ENCODE data around the gene MYO1D. TPM values are rescaled to one million over a fixed set of nuclear protein-coding genes. Genes with fewer than 3 reads are reported as not detected.

Gene MYO1D
- total and polyA plus RNA-seq, 2 donors (not counting 3 experiments of a cell fraction or from before 2014, with no cell fraction given): 37.8 to 85.5 TPM

DNA sequence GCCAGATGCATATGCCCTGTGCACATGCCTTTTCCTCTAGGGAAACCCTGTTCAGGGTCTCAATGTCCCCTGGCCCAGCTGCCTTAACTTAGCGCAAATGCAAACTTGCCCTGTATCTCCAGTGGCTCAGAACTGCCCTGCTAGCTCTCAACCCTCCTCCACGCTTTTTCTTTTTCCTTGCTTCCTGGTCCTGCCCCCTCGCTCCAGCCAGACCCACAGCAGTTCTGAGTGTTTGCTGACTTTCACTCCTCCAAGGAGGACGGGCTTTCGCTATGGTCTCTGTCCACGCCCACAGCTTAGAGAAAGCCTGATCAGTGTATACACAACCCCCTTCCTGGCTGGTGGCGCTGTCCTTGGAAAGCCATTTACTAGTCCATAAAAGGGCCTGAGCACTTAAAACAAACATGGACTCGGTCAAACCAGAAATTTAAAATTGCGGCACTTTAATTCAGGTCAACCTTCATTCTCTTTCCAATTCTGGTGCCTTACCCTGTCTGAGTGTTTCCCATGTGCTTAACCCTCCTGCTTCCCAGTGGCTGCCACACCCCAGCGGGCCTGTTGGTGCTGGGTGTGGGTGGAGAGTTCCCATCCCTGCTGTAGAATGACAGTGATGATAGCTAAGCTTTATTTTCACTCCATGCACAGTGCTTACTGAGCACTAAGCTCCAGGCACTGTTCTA, 35.4 kb upstream of the MYO1D start:
- H3K36me3 ChIP-seq (ENCODE audit: control insufficient read depth in 2 of 2, extremely low read depth in 1 of 2, insufficient read depth in 2 of 2, low read length in 2 of 2): no peaks in the 10 kb centered on the region
- H3K9ac ChIP-seq (replicated peaks; ENCODE audit: extremely low read depth, insufficient read depth, low read length): no peak overlapping the region
- peak overlapping the region; percentile 36 for H3K4me2 ChIP-seq (ENCODE audit: insufficient read depth, low read length)
- no peaks in the 10 kb centered on the region for H4K20me1 ChIP-seq (replicated peaks; ENCODE audit: control insufficient read depth, extremely low read depth, insufficient read depth, low read length)
- TF ChIP-seq EZH2 (IDR thresholded peaks at IDR 0.05; ENCODE audit: borderline replicate concordance, low read depth, low read length, severe bottlenecking): no peak
- no peak for TF ChIP-seq GATA2 (IDR thresholded peaks at IDR 0.05; ENCODE audit: insufficient read depth, insufficient read length, low read depth, low read length)
- TF ChIP-seq, protein P1, sequence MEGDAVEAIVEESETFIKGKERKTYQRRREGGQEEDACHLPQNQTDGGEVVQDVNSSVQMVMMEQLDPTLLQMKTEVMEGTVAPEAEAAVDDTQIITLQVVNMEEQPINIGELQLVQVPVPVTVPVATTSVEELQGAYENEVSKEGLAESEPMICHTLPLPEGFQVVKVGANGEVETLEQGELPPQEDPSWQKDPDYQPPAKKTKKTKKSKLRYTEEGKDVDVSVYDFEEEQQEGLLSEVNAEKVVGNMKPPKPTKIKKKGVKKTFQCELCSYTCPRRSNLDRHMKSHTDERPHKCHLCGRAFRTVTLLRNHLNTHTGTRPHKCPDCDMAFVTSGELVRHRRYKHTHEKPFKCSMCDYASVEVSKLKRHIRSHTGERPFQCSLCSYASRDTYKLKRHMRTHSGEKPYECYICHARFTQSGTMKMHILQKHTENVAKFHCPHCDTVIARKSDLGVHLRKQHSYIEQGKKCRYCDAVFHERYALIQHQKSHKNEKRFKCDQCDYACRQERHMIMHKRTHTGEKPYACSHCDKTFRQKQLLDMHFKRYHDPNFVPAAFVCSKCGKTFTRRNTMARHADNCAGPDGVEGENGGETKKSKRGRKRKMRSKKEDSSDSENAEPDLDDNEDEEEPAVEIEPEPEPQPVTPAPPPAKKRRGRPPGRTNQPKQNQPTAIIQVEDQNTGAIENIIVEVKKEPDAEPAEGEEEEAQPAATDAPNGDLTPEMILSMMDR (IDR thresholded peaks at IDR 0.05; ENCODE audit: extremely low read depth in 1 of 2, insufficient read depth in 1 of 2, low read depth in 1 of 2, low read length in 2 of 2): no peak
- FAIRE-seq: peak; percentile 82
- H3K27me3 ChIP-seq (ENCODE audit: control insufficient read depth in 2 of 2, insufficient read depth in 2 of 2, low read length in 2 of 2): peaks cover 0 to 8% of the 10 kb centered on the region in 2 experiments
- peaks cover 9% of the 10 kb centered on the region for H3K4me1 ChIP-seq (ENCODE audit: control insufficient read depth, extremely low read depth, insufficient read depth, low read length)
- no peak overlapping the region for H3K27ac ChIP-seq (ENCODE audit: insufficient read depth, low read depth, low read length)
- dilution Hi-C loops (cut with MboI; ENCODE audit: extremely low pct_ligation_motif_present, low sequenced_read_pairs) (no loop called here), intact Hi-C loops (cut with micrococcal nuclease) (loop anchor here (1.0 to 2.0 kb wide), 2 partner anchors 15 to 36 kb away; partner anchors contain the start of gene MYO1D)
- no peak overlapping the region for H3K4me3 ChIP-seq (replicated peaks in 1 of 3; ENCODE audit: insufficient read depth in 1 of 3, low read depth in 1 of 3, low read length in 3 of 3)
- H2AFZ ChIP-seq (ENCODE audit: low read depth, low read length): peak overlapping the region; percentile 95
- peak; percentile 79 for DNase-seq (ENCODE audit: low read depth, low spot score)
- no peaks in the 10 kb centered on the region for H3K9me1 ChIP-seq (replicated peaks; ENCODE audit: control insufficient read depth, extremely low read depth, insufficient read depth, low read length)
- ChIA-PET CTCF (interaction anchor here (0.7 to 7.1 kb wide), 12 partner anchors 12 to 839 kb away, joined by 3 to 119 read pairs (median 4); partner anchors contain the start of gene MYO1D), POLR2A (no interaction called here)
- BruUV-seq (replicated peaks): no TSS peak
- H3K79me2 ChIP-seq (ENCODE audit: control insufficient read depth, insufficient read depth, low read length): no peaks in the 10 kb centered on the region
- no peaks in the 10 kb centered on the region for H3K9me3 ChIP-seq (replicated peaks; ENCODE audit: control insufficient read depth, insufficient read depth, low read length)

DNA sequence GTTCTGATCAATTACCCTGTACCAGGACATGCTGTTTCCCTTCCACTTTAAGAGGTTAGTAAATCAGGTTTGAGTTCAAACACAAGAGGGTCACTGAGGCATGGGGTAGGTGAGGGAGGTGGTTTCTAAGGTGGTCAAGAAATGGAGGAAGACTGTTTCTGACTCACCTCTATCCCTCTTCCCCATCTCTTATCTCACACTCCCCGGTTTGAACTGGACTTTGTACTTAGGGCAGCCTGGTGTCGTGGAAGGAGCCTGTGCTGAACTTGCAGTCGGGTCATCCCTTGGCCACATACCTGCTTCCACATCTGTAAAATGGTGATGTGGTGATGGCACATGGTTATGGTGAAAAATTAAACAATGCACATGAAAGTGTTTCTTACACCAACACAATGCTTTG, 33.8 kb upstream of the MYO1D start:
- intact Hi-C loops (cut with micrococcal nuclease): loop anchor here (1.0 kb wide), 4 partner anchors 27 to 251 kb away; no protein-coding TSS in a partner anchor
- H3K36me3 ChIP-seq (ENCODE audit: control insufficient read depth in 2 of 2, extremely low read depth in 1 of 2, insufficient read depth in 2 of 2, low read length in 2 of 2): no peaks in the 10 kb centered on the region

More for the DNA sequence above, 33.8 kb upstream of the MYO1D start:
- TF ChIP-seq POLR2A (IDR thresholded peaks at IDR 0.05; ENCODE audit: low read depth, low read length) (no peak), JUN (IDR thresholded peaks at IDR 0.05; ENCODE audit: borderline replicate concordance, insufficient read depth, insufficient read length, low read depth) (no peak), FOS (IDR thresholded peaks at IDR 0.05; ENCODE audit: borderline replicate concordance, insufficient read depth, low read length) (no peak), MYC (IDR thresholded peaks at IDR 0.05; ENCODE audit: low read depth, low read length) (no peak), EZH2 (IDR thresholded peaks at IDR 0.05; ENCODE audit: borderline replicate concordance, low read depth, low read length, severe bottlenecking) (no peak), POLR2AphosphoS5 (IDR thresholded peaks at IDR 0.05; ENCODE audit: insufficient read depth, low read depth, low read length) (no peak), GATA2 (IDR thresholded peaks at IDR 0.05; ENCODE audit: insufficient read depth, insufficient read length, low read depth, low read length) (no peak)
- TF ChIP-seq, protein P1 (IDR thresholded peaks at IDR 0.05; ENCODE audit: extremely low read depth in 1 of 2, insufficient read depth in 1 of 2, low read depth in 1 of 2, low read length in 2 of 2): no peak
- TF ChIP-seq, protein P2, sequence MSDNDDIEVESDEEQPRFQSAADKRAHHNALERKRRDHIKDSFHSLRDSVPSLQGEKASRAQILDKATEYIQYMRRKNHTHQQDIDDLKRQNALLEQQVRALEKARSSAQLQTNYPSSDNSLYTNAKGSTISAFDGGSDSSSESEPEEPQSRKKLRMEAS (IDR thresholded peaks at IDR 0.05; ENCODE audit: insufficient read depth, insufficient read length): no peak
- no peak for FAIRE-seq
- H3K9me3 ChIP-seq (replicated peaks; ENCODE audit: control insufficient read depth, insufficient read depth, low read length): no peaks in the 10 kb centered on the region
- H3K79me2 ChIP-seq (ENCODE audit: control insufficient read depth, insufficient read depth, low read length): no peaks in the 10 kb centered on the region
- ChIA-PET POLR2A (no interaction called here), CTCF (interaction anchor here (1.2 to 7.1 kb wide), 12 partner anchors 8 to 252 kb away, joined by 4 to 119 read pairs (median 14); partner anchors contain the start of genes MYO1D and TMEM98)
- no peak overlapping the region for H3K9ac ChIP-seq (replicated peaks; ENCODE audit: extremely low read depth, insufficient read depth, low read length)
- no peak overlapping the region for H2AFZ ChIP-seq (ENCODE audit: low read depth, low read length)
- DNase-seq (ENCODE audit: low read depth, low spot score): no peak
- peaks cover 9% of the 10 kb centered on the region for H3K4me1 ChIP-seq (ENCODE audit: control insufficient read depth, extremely low read depth, insufficient read depth, low read length)
- H3K9me1 ChIP-seq (replicated peaks; ENCODE audit: control insufficient read depth, extremely low read depth, insufficient read depth, low read length): no peaks in the 10 kb centered on the region
- H4K20me1 ChIP-seq (replicated peaks; ENCODE audit: control insufficient read depth, extremely low read depth, insufficient read depth, low read length): no peaks in the 10 kb centered on the region
- no peak overlapping the region for H3K27ac ChIP-seq (ENCODE audit: insufficient read depth, low read depth, low read length)
- no TSS peak for BruUV-seq (replicated peaks)
- peaks cover 0 to 5% of the 10 kb centered on the region in 2 experiments for H3K27me3 ChIP-seq (ENCODE audit: control insufficient read depth in 2 of 2, insufficient read depth in 2 of 2, low read length in 2 of 2)
- no peak overlapping the region for H3K4me2 ChIP-seq (ENCODE audit: insufficient read depth, low read length)
- dilution Hi-C loops (cut with MboI; ENCODE audit: extremely low pct_ligation_motif_present, low sequenced_read_pairs): no loop called here
- no peak overlapping the region for H3K4me3 ChIP-seq (replicated peaks in 1 of 3; ENCODE audit: insufficient read depth in 1 of 3, low read depth in 1 of 3, low read length in 3 of 3)
